ENCODE data around the gene FDXACB1. TPM values are rescaled to one million over a fixed set of nuclear protein-coding genes. Genes with fewer than 3 reads are reported as not detected.

The FDXACB1 gene
- total and polyA plus RNA-seq, 2 donors (not counting 3 experiments of a cell fraction or from before 2014, with no cell fraction given), result 1.1 to 1.4 TPM

DNA sequence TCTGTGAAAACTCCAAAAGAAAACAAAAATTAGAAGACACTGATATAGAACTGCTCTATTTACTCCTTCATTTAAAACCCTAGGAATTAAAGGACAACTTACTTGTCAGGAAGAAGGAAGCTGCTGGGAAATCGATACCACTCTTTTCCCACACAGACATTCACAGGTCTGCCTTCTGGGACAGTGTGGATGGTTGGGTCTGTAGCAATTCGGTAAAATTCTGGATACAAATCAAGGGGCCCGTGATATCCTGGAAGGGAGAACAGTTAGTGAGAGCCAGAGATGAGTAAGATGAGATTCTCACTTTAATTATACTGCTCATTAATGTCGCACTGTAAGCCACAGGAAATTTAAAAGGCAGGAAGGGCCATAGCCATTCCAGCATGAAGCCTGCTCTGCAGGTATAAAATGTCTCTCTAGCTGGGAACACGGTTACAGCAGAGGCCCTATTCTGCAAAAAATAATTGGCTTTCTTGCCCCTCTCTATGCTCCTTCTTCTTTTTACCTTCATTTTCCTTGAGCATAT is 41.5 kb downstream of the FDXACB1 start:
- Histone ChIP-seq H3K9me3 (replicated peaks; ENCODE audit: control insufficient read depth, insufficient read depth, low read length) (no peaks in the 10 kb centered on the region), H3K36me3 (ENCODE audit: control insufficient read depth in 2 of 2, extremely low read depth in 1 of 2, insufficient read depth in 2 of 2, low read length in 2 of 2) (peaks cover 4 to 6% of the 10 kb centered on the region in 2 experiments), H4K20me1 (replicated peaks; ENCODE audit: control insufficient read depth, extremely low read depth, insufficient read depth, low read length) (no peaks in the 10 kb centered on the region), H3K27ac (ENCODE audit: insufficient read depth, low read depth, low read length) (no peak overlapping the region), H3K27me3 (ENCODE audit: control insufficient read depth in 2 of 2, insufficient read depth in 2 of 2, low read length in 2 of 2) (no peaks in the 10 kb centered on the region), H3K9me1 (replicated peaks; ENCODE audit: control insufficient read depth, extremely low read depth, insufficient read depth, low read length) (no peaks in the 10 kb centered on the region), H2AFZ (ENCODE audit: low read depth, low read length) (no peak overlapping the region), H3K4me3 (replicated peaks in 1 of 3; ENCODE audit: insufficient read depth in 1 of 3, low read depth in 1 of 3, low read length in 3 of 3) (no peak overlapping the region), H3K79me2 (ENCODE audit: control insufficient read depth, insufficient read depth, low read length) (no peaks in the 10 kb centered on the region), H3K9ac (replicated peaks; ENCODE audit: extremely low read depth, insufficient read depth, low read length) (no peak overlapping the region), H3K4me2 (ENCODE audit: insufficient read depth, low read length) (no peak overlapping the region), H3K4me1 (ENCODE audit: control insufficient read depth, extremely low read depth, insufficient read depth, low read length) (no peaks in the 10 kb centered on the region)
- ChIA-PET CTCF (interaction anchor here (1.4 to 1.6 kb wide), 2 partner anchors 60 to 383 kb away, joined by 3 to 7 read pairs; no protein-coding TSS in a partner anchor), POLR2A (no interaction called here)
- FAIRE-seq (no peak), DNase-seq (ENCODE audit: low read depth, low spot score) (no peak)
- TF ChIP-seq JUN (IDR thresholded peaks at IDR 0.05; ENCODE audit: borderline replicate concordance, insufficient read depth, insufficient read length, low read depth) (no peak), EZH2 (IDR thresholded peaks at IDR 0.05; ENCODE audit: borderline replicate concordance, low read depth, low read length, severe bottlenecking) (no peak), POLR2A (IDR thresholded peaks at IDR 0.05; ENCODE audit: low read depth, low read length) (no peak), MYC (IDR thresholded peaks at IDR 0.05; ENCODE audit: low read depth, low read length) (no peak), CTCF (IDR thresholded peaks at IDR 0.05; ENCODE audit: extremely low read depth in 1 of 2, insufficient read depth in 1 of 2, low read depth in 1 of 2, low read length in 2 of 2) (no peak), GATA2 (IDR thresholded peaks at IDR 0.05; ENCODE audit: insufficient read depth, insufficient read length, low read depth, low read length) (no peak), POLR2AphosphoS5 (IDR thresholded peaks at IDR 0.05; ENCODE audit: insufficient read depth, low read depth, low read length) (no peak)
- TF ChIP-seq, protein P1, sequence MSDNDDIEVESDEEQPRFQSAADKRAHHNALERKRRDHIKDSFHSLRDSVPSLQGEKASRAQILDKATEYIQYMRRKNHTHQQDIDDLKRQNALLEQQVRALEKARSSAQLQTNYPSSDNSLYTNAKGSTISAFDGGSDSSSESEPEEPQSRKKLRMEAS (IDR thresholded peaks at IDR 0.05; ENCODE audit: insufficient read depth, insufficient read length), result no peak
- no TSS peak for BruUV-seq (replicated peaks)
- dilution Hi-C loops (cut with MboI; ENCODE audit: extremely low pct_ligation_motif_present, low sequenced_read_pairs) (no loop called here), intact Hi-C loops (cut with micrococcal nuclease) (no loop called here)

Data from endothelial cell of umbilical vein (primary cell).